Measurements from ENCODE around the gene SCP2D1. TPM values are rescaled to one million over a fixed set of nuclear protein-coding genes. Genes with fewer than 3 reads are reported as not detected.
A peak's percentile ranks its signal among the peaks of the same experiment; 100 is the strongest.

The SCP2D1 gene
- total RNA-seq, 4 donors from 2014 or later, result not detected

GRCh38 chr20:18831830-18832499 is 18.4 kb downstream of the SCP2D1 start:
- TF ChIP-seq POLR2A (IDR thresholded peaks at IDR 0.05) (no peak), EP300 (IDR thresholded peaks at IDR 0.05; ENCODE audit: low read depth) (no peak), POLR2AphosphoS5 (IDR thresholded peaks at IDR 0.05) (no peak)
- TF ChIP-seq, protein P1, sequence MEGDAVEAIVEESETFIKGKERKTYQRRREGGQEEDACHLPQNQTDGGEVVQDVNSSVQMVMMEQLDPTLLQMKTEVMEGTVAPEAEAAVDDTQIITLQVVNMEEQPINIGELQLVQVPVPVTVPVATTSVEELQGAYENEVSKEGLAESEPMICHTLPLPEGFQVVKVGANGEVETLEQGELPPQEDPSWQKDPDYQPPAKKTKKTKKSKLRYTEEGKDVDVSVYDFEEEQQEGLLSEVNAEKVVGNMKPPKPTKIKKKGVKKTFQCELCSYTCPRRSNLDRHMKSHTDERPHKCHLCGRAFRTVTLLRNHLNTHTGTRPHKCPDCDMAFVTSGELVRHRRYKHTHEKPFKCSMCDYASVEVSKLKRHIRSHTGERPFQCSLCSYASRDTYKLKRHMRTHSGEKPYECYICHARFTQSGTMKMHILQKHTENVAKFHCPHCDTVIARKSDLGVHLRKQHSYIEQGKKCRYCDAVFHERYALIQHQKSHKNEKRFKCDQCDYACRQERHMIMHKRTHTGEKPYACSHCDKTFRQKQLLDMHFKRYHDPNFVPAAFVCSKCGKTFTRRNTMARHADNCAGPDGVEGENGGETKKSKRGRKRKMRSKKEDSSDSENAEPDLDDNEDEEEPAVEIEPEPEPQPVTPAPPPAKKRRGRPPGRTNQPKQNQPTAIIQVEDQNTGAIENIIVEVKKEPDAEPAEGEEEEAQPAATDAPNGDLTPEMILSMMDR (IDR thresholded peaks at IDR 0.05), result no peak
- WGBS, 2 donors (ENCODE audit: low coverage in 1 of 2), result 62 to 100% methylated on average over 1 to 5 of the region's 5 CpGs
- intact Hi-C loops (cut with DNase I; ENCODE audit: low total_unique reads) (no loop called here), in situ Hi-C loops (cut with MboI; ENCODE audit: low pct_ligation_motif_present in 1 of 4, low pct_unique_long_range_greater_than_20kb in 1 of 4, low sequenced_read_pairs in 3 of 4) (no loop called here)
- Histone ChIP-seq H3K4me1 (peaks cover 0 to 5% (median 0%) of the 10 kb centered on the region in 4 donors), H3K9me3 (no peaks in the 10 kb centered on the region), H3K27ac (peak overlapping the region in 3 of 4 donors; percentile 15 to 51 (median 35)), H3K27me3 (no peaks in the 10 kb centered on the region), H3K4me3 (no peak overlapping the region), H3K36me3 (no peaks in the 10 kb centered on the region)
- DNase-seq, result no peak

- intact Hi-C loops (cut with DNase I; ENCODE audit: low total_unique reads) (no loop called here), in situ Hi-C loops (cut with MboI; ENCODE audit: low pct_ligation_motif_present in 1 of 4, low pct_unique_long_range_greater_than_20kb in 1 of 4, low sequenced_read_pairs in 3 of 4) (no loop called here)
- WGBS, 2 donors (ENCODE audit: low coverage in 1 of 2), result 42 to 56% methylated on average over 3 to 4 of the region's 4 CpGs
- peaks cover 0 to 5% (median 0%) of the 10 kb centered on the region in 4 donors for H3K4me1 ChIP-seq
- peak overlapping the region in 3 of 4 donors; percentile 15 to 51 (median 35) for H3K27ac ChIP-seq
- H3K27me3 ChIP-seq, result no peaks in the 10 kb centered on the region
- H3K36me3 ChIP-seq, result no peaks in the 10 kb centered on the region
- no peak overlapping the region for H3K4me3 ChIP-seq
- TF ChIP-seq POLR2AphosphoS5 (IDR thresholded peaks at IDR 0.05) (no peak), EP300 (IDR thresholded peaks at IDR 0.05; ENCODE audit: low read depth) (no peak), POLR2A (IDR thresholded peaks at IDR 0.05) (no peak)
- TF ChIP-seq, protein P1 (IDR thresholded peaks at IDR 0.05), result no peak
- no peak for DNase-seq
- no peaks in the 10 kb centered on the region for H3K9me3 ChIP-seq
Measured at GRCh38 chr20:18832546-18833200, 19.1 kb downstream of the SCP2D1 start.

- Histone ChIP-seq H3K4me3 (no peak overlapping the region), H3K36me3 (no peaks in the 10 kb centered on the region), H3K4me1 (peaks cover 0 to 5% (median 0%) of the 10 kb centered on the region in 4 donors), H3K9me3 (no peaks in the 10 kb centered on the region), H3K27ac (no peak overlapping the region), H3K27me3 (no peaks in the 10 kb centered on the region)
- in situ Hi-C loops (cut with MboI; ENCODE audit: low pct_ligation_motif_present in 1 of 4, low pct_unique_long_range_greater_than_20kb in 1 of 4, low sequenced_read_pairs in 3 of 4) (no loop called here), intact Hi-C loops (cut with DNase I; ENCODE audit: low total_unique reads) (no loop called here)
- no peak for DNase-seq
- TF ChIP-seq, protein P1 (IDR thresholded peaks at IDR 0.05), result no peak
- TF ChIP-seq EP300 (IDR thresholded peaks at IDR 0.05; ENCODE audit: low read depth) (no peak), POLR2AphosphoS5 (IDR thresholded peaks at IDR 0.05) (no peak), POLR2A (IDR thresholded peaks at IDR 0.05) (no peak)
- 93 to 100% methylated on average over 2 to 3 of the region's 3 CpGs for WGBS, 2 donors (ENCODE audit: low coverage in 1 of 2)
Measured at GRCh38 chr20:18835466-18836256, 22.1 kb downstream of the SCP2D1 start.

DNA sequence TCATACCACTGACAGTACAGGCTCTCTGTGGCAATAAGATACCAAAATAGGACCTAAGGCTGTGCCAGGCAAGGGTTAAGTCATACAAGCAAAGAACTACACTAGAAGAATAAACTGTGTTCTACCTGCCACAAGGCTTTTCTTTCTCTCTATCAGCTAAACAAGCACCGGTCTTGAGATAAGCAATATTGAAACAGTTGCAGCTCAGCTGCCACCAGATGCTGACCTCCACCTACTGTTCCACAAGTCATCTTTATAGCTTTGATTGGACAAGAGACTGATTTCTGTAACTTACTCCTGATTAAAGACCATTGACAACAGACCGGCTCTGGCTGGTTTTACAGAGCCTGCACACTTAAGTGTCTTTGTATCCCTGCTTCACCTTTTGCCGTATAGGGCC is 24.1 kb downstream of the SCP2D1 start:
- DNase-seq, result no peak
- H3K4me1 ChIP-seq, result no peaks in the 10 kb centered on the region
- no peaks in the 10 kb centered on the region for H3K36me3 ChIP-seq
- in situ Hi-C loops (cut with MboI; ENCODE audit: low pct_ligation_motif_present in 1 of 4, low pct_unique_long_range_greater_than_20kb in 1 of 4, low sequenced_read_pairs in 3 of 4) (no loop called here), intact Hi-C loops (cut with DNase I; ENCODE audit: low total_unique reads) (no loop called here)
- H3K27me3 ChIP-seq, result no peaks in the 10 kb centered on the region
- H3K27ac ChIP-seq, result no peak overlapping the region
- TF ChIP-seq POLR2AphosphoS5 (IDR thresholded peaks at IDR 0.05) (no peak), POLR2A (IDR thresholded peaks at IDR 0.05) (no peak), EP300 (IDR thresholded peaks at IDR 0.05; ENCODE audit: low read depth) (no peak)
- TF ChIP-seq, protein P1 (IDR thresholded peaks at IDR 0.05), result no peak
- H3K9me3 ChIP-seq, result no peaks in the 10 kb centered on the region
- H3K4me3 ChIP-seq, result no peak overlapping the region
- 44 to 100% methylated on average over 1 to 3 of the region's 3 CpGs for WGBS, 2 donors (ENCODE audit: low coverage in 1 of 2)
